Measurements from ENCODE around the gene PSTPIP1. TPM values are rescaled to one million over a fixed set of nuclear protein-coding genes. Genes with fewer than 3 reads are reported as not detected.

Gene PSTPIP1
- total and polyA plus RNA-seq, 2 donors from 2014 or later: 2.2 to 22.1 TPM

- no peaks in the 10 kb centered on the region for H3K27me3 ChIP-seq (ENCODE audit: control insufficient read depth, insufficient read depth, low read length)
- no peak for TF ChIP-seq CTCF (IDR thresholded peaks at IDR 0.05; ENCODE audit: borderline replicate concordance, extremely low read depth, insufficient read depth)
- no peak for DNase-seq
- H3K4me3 ChIP-seq (ENCODE audit: low read length in 3 of 3): no peak overlapping the region
- no peak overlapping the region for H3K27ac ChIP-seq (ENCODE audit: low read depth in 2 of 2, low read length in 2 of 2)
- intact Hi-C loops (cut with DNase I): no loop called here
- no peaks in the 10 kb centered on the region for H3K9me3 ChIP-seq (ENCODE audit: control insufficient read depth in 2 of 3, insufficient read depth in 1 of 3, low read length in 3 of 3)
- peaks cover 0 to 3% (median 0%) of the 10 kb centered on the region in 3 donors for H3K4me1 ChIP-seq (ENCODE audit: control insufficient read depth in 2 of 3, insufficient read depth in 2 of 3, low read depth in 1 of 3, low read length in 3 of 3)
- no peak for FAIRE-seq
- no peak overlapping the region for H3K9ac ChIP-seq (ENCODE audit: low read length in 3 of 3)
- no peaks in the 10 kb centered on the region for H3K36me3 ChIP-seq (ENCODE audit: control insufficient read depth in 2 of 3, insufficient read depth in 3 of 3, low read length in 3 of 3)
Observed at GRCh38 chr15:77075528-77075927, 80.6 kb downstream of the PSTPIP1 start.

- Histone ChIP-seq H3K27me3 (ENCODE audit: control insufficient read depth, insufficient read depth, low read length) (no peaks in the 10 kb centered on the region), H3K9ac (ENCODE audit: low read length in 3 of 3) (no peak overlapping the region), H3K36me3 (ENCODE audit: control insufficient read depth in 2 of 3, insufficient read depth in 3 of 3, low read length in 3 of 3) (no peaks in the 10 kb centered on the region), H3K27ac (ENCODE audit: low read depth in 2 of 2, low read length in 2 of 2) (no peak overlapping the region), H3K9me3 (ENCODE audit: control insufficient read depth in 2 of 3, insufficient read depth in 1 of 3, low read length in 3 of 3) (no peaks in the 10 kb centered on the region), H3K4me1 (ENCODE audit: control insufficient read depth in 2 of 3, insufficient read depth in 2 of 3, low read depth in 1 of 3, low read length in 3 of 3) (no peaks in the 10 kb centered on the region), H3K4me3 (ENCODE audit: low read length in 3 of 3) (no peak overlapping the region)
- DNase-seq (no peak), FAIRE-seq (no peak)
- intact Hi-C loops (cut with DNase I): no loop called here
- TF ChIP-seq CTCF (IDR thresholded peaks at IDR 0.05; ENCODE audit: borderline replicate concordance, extremely low read depth, insufficient read depth): no peak
Observed at GRCh38 chr15:77076323-77076915, 81.5 kb downstream of the PSTPIP1 start.

GRCh38 chr15:77081971-77082370 lies 87.0 kb downstream of the PSTPIP1 start:
- Histone ChIP-seq H3K36me3 (ENCODE audit: control insufficient read depth in 2 of 3, insufficient read depth in 3 of 3, low read length in 3 of 3) (no peaks in the 10 kb centered on the region), H3K9ac (ENCODE audit: low read length in 3 of 3) (no peak overlapping the region), H3K27me3 (ENCODE audit: control insufficient read depth, insufficient read depth, low read length) (no peaks in the 10 kb centered on the region), H3K27ac (ENCODE audit: low read depth in 2 of 2, low read length in 2 of 2) (no peak overlapping the region), H3K4me3 (ENCODE audit: low read length in 3 of 3) (no peak overlapping the region), H3K9me3 (ENCODE audit: control insufficient read depth in 2 of 3, insufficient read depth in 1 of 3, low read length in 3 of 3) (no peaks in the 10 kb centered on the region), H3K4me1 (ENCODE audit: control insufficient read depth in 2 of 3, insufficient read depth in 2 of 3, low read depth in 1 of 3, low read length in 3 of 3) (no peaks in the 10 kb centered on the region)
- intact Hi-C loops (cut with DNase I): no loop called here
- no peak for TF ChIP-seq CTCF (IDR thresholded peaks at IDR 0.05; ENCODE audit: borderline replicate concordance, extremely low read depth, insufficient read depth)
- DNase-seq: peak in 4 of 5 donors; percentile 67 to 70 (median 68)
- no peak for FAIRE-seq
